PC-3 (cell line): Measurements from ENCODE around the gene GPR22. TPM values are rescaled to one million over a fixed set of nuclear protein-coding genes. Genes with fewer than 3 reads are reported as not detected.

Experiments
- ATAC-seq: fragments of 200-7000 bp; cut with Tn5 transposase; 2 replicates; pipeline ENCODE4 v1.9.1; 2020; ENCODE audit warnings: mild to moderate bottlenecking, moderate library complexity
- BruUV-seq: library from RNA; stranded (reverse); fragments of 400-500 nt; replicated peaks from 2 replicates; lab custom pipeline; 2021; lab: Mats Ljungman, UMichigan
- CTCF ChIA-PET: fragments of 300-600 bp; sonication (Branson Sonifier 250); formaldehyde crosslinking; loops from one replicate; lab custom pipeline; 2022; ENCODE audit warnings: antibody characterized with exemption; lab: Charles Lee
- POLR2A ChIA-PET: fragments of 300-600 bp; sonication (Branson Sonifier 250); formaldehyde crosslinking; loops from one replicate; lab custom pipeline; 2022; ENCODE audit warnings: antibody characterized with exemption; ENCODE audit not compliant: unreplicated experiment; lab: Charles Lee
- DNase-seq: peaks from one replicate; pipeline ENCODE4 v3.0.0-alpha.2; 2015
- H2AFZ ChIP-seq: fragments of 300-600 bp; sonication (generic); 2 replicates; pipeline ENCODE4 v1.6.0; 2016; ENCODE audit warnings: antibody characterized with exemption, low read length
- H3F3A ChIP-seq: fragments of 300-600 bp; sonication (generic); one replicate; pipeline ENCODE4 v1.6.0; 2017; ENCODE audit warnings: antibody characterized with exemption, low read length, control low read depth, mild to moderate bottlenecking; ENCODE audit not compliant: unreplicated experiment
- H3K27ac ChIP-seq: fragments of 300-600 bp; sonication (generic); 2 replicates; pipeline ENCODE4 v1.5.1; 2016; ENCODE audit warnings: mild to moderate bottlenecking, low read length
- H3K27me3 ChIP-seq: fragments of 300-600 bp; sonication (generic); 2 replicates; pipeline ENCODE4 v1.6.1; 2016; ENCODE audit warnings: low read length, mixed read lengths
- H3K36me3 ChIP-seq: fragments of 300-600 bp; sonication (generic); 2 replicates; pipeline ENCODE4 v1.6.1; 2016; ENCODE audit warnings: low read depth, mixed run types, low read length, mixed read lengths
- H3K4me1 ChIP-seq: fragments of 300-600 bp; sonication (generic); 2 replicates; pipeline ENCODE4 v1.5.1; 2016; ENCODE audit warnings: low read length; ENCODE audit not compliant: insufficient read depth
- H3K4me2 ChIP-seq: fragments of 300-600 bp; sonication (generic); 2 replicates; pipeline ENCODE4 v1.6.0; 2016; ENCODE audit warnings: low read length
- H3K4me3 ChIP-seq: fragments of 300-600 bp; sonication (generic); 2 replicates; pipeline ENCODE4 v1.5.1; 2016; ENCODE audit warnings: mild to moderate bottlenecking, low read length, mixed read lengths
- H3K79me2 ChIP-seq: fragments of 300-600 bp; sonication (generic); 2 replicates; pipeline ENCODE4 v1.6.1; 2017; ENCODE audit warnings: low read length, mixed read lengths
- H3K9ac ChIP-seq: fragments of 300-600 bp; sonication (generic); 2 replicates; pipeline ENCODE4 v1.6.0; 2016; ENCODE audit warnings: mild to moderate bottlenecking, low read length
- H3K9me2 ChIP-seq: fragments of 300-600 bp; sonication (generic); replicated peaks from 2 replicates; pipeline ENCODE4 v1.6.1; 2016; ENCODE audit warnings: mixed run types, low read length, mixed read lengths
- H3K9me3 ChIP-seq: fragments of 300-600 bp; sonication (generic); 2 replicates; pipeline ENCODE4 v1.6.1; 2016; ENCODE audit warnings: low read length, mixed read lengths
- H4K20me1 ChIP-seq: fragments of 300-600 bp; sonication (generic); 2 replicates; pipeline ENCODE4 v1.6.1; 2016; ENCODE audit warnings: low read length, mixed read lengths
- CTCF ChIP-seq: fragments of 300-600 bp; sonication (generic); conservative IDR thresholded peaks from 2 replicates; pipeline ENCODE4 v1.5.1; 2017; ENCODE audit warnings: antibody characterized with exemption, low read depth, mild to moderate bottlenecking, low read length
- EZH2 ChIP-seq: fragments of 300-600 bp; sonication (generic); IDR thresholded peaks from one replicate; pipeline ENCODE4 v1.6.1; 2017; ENCODE audit warnings: antibody characterized with exemption, mild to moderate bottlenecking, low read length; ENCODE audit not compliant: unreplicated experiment
- EZH2phosphoT487 ChIP-seq: fragments of 300-600 bp; sonication (generic); IDR thresholded peaks from 2 replicates; pipeline ENCODE4 v1.6.1; 2018; ENCODE audit warnings: mild to moderate bottlenecking, antibody characterized with exemption, low read length, borderline replicate concordance
- intact Hi-C: fragments of 100-400 bp; cut with micrococcal nuclease; formaldehyde crosslinking; loops from 2 replicates; pipeline ENCODE4 v1.9.0; 2023
- total RNA-seq: library from RNA; depleted of rRNA; stranded (reverse); fragments of >200 nt; gene quantifications from 2 replicates; pipeline ENCODE4 v1.2.3, GENCODE V29; 2014

Gene GPR22
- total RNA-seq, 1 experiment from 2014 or later = not detected

- ChIA-PET CTCF (interaction anchor here (0.6 to 1.3 kb wide), 11 partner anchors 10 to 411 kb away, joined by 3 to 14 read pairs (median 4); partner anchors contain the start of genes BCAP29, COG5 and DUS4L), POLR2A (interaction anchor here (0.6 kb wide), 1 partner anchor 260 kb away, joined by 9 read pairs; no protein-coding TSS in a partner anchor)
- H3F3A ChIP-seq = no peaks in the 10 kb centered on the region
Measured at GRCh38 chr7:107463139-107464078, 6.4 kb upstream of the GPR22 start.

GRCh38 chr7:107464666-107465226 is 5.1 kb upstream of the GPR22 start:
- no peaks in the 10 kb centered on the region for H3K79me2 ChIP-seq
- DNase-seq (no peak), ATAC-seq (no peak)
- no peak overlapping the region for H3K4me2 ChIP-seq
- BruUV-seq = no TSS peak
- H3K4me1 ChIP-seq = peaks cover 9% of the 10 kb centered on the region; the same call in 1 of the 2 replicates
- H4K20me1 ChIP-seq = no peaks in the 10 kb centered on the region
- ChIA-PET POLR2A (no interaction called here), CTCF (interaction anchor here (0.6 kb wide), 1 partner anchor 681 kb away, joined by 4 read pairs; no protein-coding TSS in a partner anchor)
- no peaks in the 10 kb centered on the region for H3K36me3 ChIP-seq
- no peak overlapping the region for H2AFZ ChIP-seq
- H3K9me3 ChIP-seq = no peaks in the 10 kb centered on the region
- no peak overlapping the region for H3K27ac ChIP-seq
- no peaks in the 10 kb centered on the region for H3F3A ChIP-seq
- H3K9ac ChIP-seq = no peak overlapping the region
- TF ChIP-seq EZH2phosphoT487 (no peak), EZH2 (no peak)
- H3K27me3 ChIP-seq = no peaks in the 10 kb centered on the region
- intact Hi-C loops = loop anchor here (5.0 kb wide), 1 partner anchor 98 kb away; the partner anchor contains the start of genes COG5 and DUS4L
- no peak overlapping the region for H3K4me3 ChIP-seq
- no peaks in the 10 kb centered on the region for H3K9me2 ChIP-seq

More at GRCh38 chr7:107463139-107464078, 6.4 kb upstream of the GPR22 start:
- H3K4me1 ChIP-seq = peaks cover 9% of the 10 kb centered on the region; the same call in 1 of the 2 replicates
- TF ChIP-seq EZH2 (no peak), CTCF (peak; percentile 92)
- no peak overlapping the region for H2AFZ ChIP-seq
- H3K4me3 ChIP-seq = no peak overlapping the region
- H3K4me2 ChIP-seq = 0 out of 2 replicates have a peak overlapping the region, but pooled peaks have one; percentile 4
- DNase-seq (peak; percentile 80), ATAC-seq (peak; percentile 97)
- intact Hi-C loops = loop anchor here (1.0 to 5.0 kb wide), 7 partner anchors 38 to 416 kb away; partner anchors contain the start of genes COG5 and DUS4L
- H3K9ac ChIP-seq = no peak overlapping the region
- no TSS peak for BruUV-seq
- H3K27ac ChIP-seq = peak overlapping the region; percentile 28
- H3K79me2 ChIP-seq = no peaks in the 10 kb centered on the region
- no peaks in the 10 kb centered on the region for H4K20me1 ChIP-seq
- no peaks in the 10 kb centered on the region for H3K36me3 ChIP-seq
- H3K9me3 ChIP-seq = no peaks in the 10 kb centered on the region
- H3K27me3 ChIP-seq = no peaks in the 10 kb centered on the region
- no peaks in the 10 kb centered on the region for H3K9me2 ChIP-seq

GRCh38 chr7:107467972-107468371 is 1.9 kb upstream of the GPR22 start:
- no peaks in the 10 kb centered on the region for H3K79me2 ChIP-seq
- no TSS peak for BruUV-seq
- no peak overlapping the region for H3K4me2 ChIP-seq
- no peak overlapping the region for H3K27ac ChIP-seq
- no peak overlapping the region for H3K9ac ChIP-seq
- H3F3A ChIP-seq = no peaks in the 10 kb centered on the region
- no peaks in the 10 kb centered on the region for H3K9me3 ChIP-seq
- H2AFZ ChIP-seq = no peak overlapping the region
- no peak for TF ChIP-seq EZH2
- TF ChIP-seq CTCF = no peak
- no peak for TF ChIP-seq EZH2phosphoT487
- H3K4me3 ChIP-seq = no peak overlapping the region
- no peaks in the 10 kb centered on the region for H3K27me3 ChIP-seq
- CTCF ChIA-PET = interaction anchor here (0.6 kb wide), 1 partner anchor 195 kb away, joined by 3 read pairs; no protein-coding TSS in a partner anchor
- ATAC-seq (no peak), DNase-seq (no peak)
- POLR2A ChIA-PET = no interaction called here
- peaks cover 7% of the 10 kb centered on the region; the same call in 1 of the 2 replicates for H3K4me1 ChIP-seq
- H4K20me1 ChIP-seq = no peaks in the 10 kb centered on the region
- no peaks in the 10 kb centered on the region for H3K9me2 ChIP-seq
- intact Hi-C loops = no loop called here
- no peaks in the 10 kb centered on the region for H3K36me3 ChIP-seq
